Measurements from ENCODE around the gene KIRREL3.

DNA sequence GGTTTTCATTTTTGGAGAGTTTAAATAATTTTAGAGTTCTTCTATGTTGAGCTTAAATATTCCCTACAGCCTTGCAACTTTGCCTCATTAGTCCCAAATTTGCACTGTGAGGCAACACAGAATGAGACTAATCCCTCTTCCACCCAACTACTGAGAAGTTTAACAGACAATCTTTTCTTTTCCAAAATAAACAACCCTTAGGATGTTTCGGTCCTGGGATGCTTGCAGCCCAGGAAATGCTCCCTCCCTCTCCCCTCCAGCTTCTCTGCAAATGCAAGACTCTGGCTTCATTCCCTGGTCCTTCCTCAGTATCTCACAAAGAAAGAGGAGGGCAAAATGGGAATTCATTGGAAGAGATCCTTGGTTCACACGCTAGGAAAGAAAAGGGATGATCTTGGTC, 422.5 kb downstream of the KIRREL3 start:
- TF ChIP-seq, protein P1, sequence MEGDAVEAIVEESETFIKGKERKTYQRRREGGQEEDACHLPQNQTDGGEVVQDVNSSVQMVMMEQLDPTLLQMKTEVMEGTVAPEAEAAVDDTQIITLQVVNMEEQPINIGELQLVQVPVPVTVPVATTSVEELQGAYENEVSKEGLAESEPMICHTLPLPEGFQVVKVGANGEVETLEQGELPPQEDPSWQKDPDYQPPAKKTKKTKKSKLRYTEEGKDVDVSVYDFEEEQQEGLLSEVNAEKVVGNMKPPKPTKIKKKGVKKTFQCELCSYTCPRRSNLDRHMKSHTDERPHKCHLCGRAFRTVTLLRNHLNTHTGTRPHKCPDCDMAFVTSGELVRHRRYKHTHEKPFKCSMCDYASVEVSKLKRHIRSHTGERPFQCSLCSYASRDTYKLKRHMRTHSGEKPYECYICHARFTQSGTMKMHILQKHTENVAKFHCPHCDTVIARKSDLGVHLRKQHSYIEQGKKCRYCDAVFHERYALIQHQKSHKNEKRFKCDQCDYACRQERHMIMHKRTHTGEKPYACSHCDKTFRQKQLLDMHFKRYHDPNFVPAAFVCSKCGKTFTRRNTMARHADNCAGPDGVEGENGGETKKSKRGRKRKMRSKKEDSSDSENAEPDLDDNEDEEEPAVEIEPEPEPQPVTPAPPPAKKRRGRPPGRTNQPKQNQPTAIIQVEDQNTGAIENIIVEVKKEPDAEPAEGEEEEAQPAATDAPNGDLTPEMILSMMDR (IDR thresholded peaks at IDR 0.05; ENCODE audit: insufficient read depth, low read length) = no peak
- TF ChIP-seq POLR2AphosphoS5 (IDR thresholded peaks at IDR 0.05; ENCODE audit: low read depth) (no peak), REST (IDR thresholded peaks at IDR 0.05; ENCODE audit: insufficient replicate concordance, low read depth) (no peak), GABPA (IDR thresholded peaks at IDR 0.05; ENCODE audit: low read depth) (no peak), SPI1 (IDR thresholded peaks at IDR 0.05; ENCODE audit: borderline replicate concordance, low read depth) (no peak)

Data from HL-60 (cell line).